ENCODE data around the gene CBX2.

The CBX2 gene

DNA sequence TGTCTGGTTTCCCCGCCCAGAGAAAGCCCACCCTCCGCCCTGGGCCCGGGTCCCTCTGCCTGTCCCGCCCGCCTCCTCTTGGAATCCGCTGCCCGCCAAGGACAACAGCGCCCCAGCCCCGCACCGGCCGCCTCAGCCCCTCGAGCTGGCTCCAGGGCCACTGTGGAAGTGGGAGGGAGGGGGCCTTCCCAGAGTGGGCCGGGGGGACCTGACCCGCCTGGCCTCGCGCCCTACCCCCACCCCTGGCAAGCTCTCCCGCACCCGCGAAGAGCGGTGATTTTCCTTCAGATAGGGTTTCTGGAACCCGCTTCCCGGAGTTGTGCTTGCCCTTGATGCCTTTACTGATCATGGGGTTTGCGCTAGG, 21.2 kb downstream of the CBX2 start:
- no peak for DNase-seq (ENCODE audit: low read depth in 2 of 2)

DNA sequence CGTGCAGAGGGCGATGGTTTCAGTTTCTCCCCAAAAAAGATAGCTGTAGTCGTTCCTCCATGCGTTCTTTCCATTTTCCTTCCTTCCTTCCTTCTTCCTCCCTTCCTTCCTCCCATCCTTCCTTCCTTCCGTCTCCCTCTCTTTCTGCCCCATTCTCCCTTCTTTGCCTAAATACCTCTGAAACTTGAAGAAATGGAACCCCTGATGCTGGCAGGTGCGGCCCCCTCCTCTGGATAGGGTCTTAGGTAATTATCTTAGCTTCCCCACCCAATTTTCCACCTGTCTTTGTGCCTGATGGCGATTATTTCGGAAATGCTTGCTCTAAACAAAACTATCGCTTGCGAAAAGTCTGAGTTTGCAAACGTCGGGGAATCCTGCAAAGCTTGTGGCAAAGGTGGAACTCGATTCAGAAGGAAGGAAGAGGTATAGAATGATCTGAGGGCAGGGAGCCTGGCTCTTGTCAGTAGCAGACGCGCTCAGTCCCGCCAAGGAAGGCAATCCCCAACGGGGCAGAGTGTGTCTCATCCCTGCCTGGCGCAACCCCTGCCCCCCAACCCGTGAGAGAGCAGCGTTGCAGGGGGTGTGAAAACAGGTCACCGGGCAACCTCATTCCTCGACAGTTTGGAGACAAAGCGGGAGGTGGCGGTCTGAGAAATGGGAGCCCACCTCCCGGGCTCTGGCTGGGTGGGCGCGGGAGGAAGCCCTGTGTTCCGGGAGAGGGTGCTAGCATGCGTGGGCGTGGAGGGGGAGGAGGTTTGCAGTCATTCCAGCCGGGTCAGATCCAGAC, 21.8 kb downstream of the CBX2 start:
- DNase-seq (ENCODE audit: low read depth in 2 of 2), result no peak

DNA sequence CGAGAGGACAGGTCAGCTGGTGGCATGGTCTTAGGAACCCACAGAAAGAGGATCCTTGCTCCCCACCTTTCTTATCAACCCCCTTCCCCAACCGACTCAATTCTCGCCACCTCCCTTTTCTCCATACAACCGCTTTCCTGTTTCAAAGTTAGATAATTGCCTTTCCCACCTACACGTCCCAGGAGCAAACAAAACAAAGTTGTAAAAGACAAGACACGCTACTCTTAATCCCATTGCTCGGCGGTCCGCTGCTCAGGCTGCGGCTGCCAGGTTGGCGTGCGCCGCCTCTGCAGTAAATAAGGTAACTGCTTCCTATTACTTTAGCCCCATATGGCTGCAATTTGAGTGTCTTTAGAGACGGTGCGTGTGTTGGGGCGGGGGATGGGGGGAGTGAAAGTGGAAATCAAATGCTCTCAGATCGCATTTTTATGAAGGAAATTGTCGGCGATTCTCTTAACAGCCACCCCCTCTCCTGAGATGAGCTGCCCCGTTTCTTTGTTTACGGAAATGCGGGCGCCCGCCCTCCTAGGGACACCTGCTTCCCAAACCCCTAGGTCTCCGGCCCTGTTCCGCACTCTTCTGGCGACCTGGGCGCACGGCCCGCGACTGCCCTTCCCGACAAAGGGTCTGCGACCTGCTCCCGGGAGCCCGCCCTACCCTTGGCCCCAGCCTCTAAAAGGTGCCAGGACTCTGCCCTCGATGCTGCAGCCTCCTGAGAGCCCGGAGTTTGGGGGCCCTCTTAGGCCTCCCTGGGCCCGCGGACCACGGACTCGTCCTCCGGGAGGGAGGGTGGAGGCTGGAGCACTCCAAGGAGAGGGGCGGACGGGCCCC, 22.6 kb downstream of the CBX2 start:
- no peak for DNase-seq (ENCODE audit: low read depth in 2 of 2)

DNA sequence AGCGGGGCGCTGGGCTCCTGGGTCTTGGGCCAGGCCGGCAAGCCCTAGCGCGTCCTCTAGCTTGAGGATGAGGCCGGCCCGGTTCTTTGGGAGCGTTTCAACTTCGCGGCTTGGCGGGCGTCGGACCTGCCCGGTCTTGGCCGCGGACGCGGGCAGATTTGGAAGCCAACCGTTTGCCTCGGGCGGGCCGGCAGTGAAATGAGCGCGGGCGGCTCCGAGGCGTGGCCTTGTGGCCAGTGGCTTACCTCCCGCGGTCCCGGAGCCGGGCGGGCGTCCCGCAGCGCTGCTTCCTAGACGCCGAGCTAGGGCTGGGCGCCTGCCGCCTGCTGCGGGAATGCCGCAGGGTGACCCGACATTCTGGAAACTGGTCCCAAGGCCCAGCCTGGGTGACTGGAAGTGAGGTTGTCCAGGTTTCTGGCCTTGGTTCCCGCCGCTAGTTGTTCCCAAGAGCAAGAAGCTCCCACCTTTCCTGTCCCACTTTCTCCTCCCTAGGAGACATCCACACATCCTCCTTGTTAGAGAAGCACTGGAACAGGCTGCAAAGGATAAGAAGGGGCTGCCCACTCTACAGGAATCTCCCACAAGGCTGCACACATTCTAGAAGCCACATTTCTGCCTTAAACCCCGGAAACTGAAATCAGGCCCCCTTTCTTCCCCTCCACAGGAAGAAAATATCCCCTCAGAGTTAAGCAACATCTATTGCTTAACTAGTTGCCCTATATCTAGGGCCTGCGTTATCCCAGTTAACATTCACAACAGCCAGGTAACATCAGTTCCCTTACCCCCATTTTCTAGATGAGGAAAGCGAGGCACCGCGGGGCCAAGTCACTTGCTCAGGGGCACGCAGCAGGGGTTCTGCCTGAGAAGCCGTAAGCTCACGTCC, 23.4 kb downstream of the CBX2 start:
- no peak for DNase-seq (ENCODE audit: low read depth in 2 of 2)

DNA sequence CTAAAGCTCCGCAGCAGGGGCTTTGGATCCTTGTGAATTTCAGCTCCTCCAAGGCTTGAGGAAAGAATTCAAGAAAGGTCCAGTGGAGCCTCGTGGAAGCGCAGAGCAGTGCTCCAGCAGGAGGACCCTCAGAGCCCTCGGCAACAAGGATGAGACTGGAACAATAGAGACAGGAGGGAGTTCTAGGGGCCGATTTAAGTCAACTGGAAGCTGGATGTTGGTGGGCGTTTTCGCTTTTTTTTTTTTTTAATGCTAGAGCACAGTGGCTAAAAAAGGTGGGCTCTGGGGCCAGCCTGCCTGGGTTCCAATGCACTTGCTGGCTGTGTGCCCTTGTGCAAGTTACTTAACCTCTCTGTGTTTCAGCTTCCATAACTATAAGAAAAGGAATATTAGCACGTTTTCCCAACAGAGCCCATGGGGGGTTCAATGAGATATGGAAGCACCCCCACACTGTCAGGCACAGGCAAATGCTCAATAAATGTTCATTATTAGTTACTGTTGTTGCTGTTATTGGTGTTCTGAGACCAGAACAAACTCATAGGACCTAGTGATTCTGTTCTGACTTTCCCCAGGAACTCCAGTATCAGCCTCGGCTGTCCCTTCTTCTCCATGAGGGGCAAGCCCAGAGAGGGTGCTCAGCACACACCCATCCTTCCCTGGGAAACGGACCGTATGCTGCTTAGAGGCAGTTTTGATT, 24.2 kb downstream of the CBX2 start:
- DNase-seq (ENCODE audit: low read depth in 2 of 2), result no peak

DNA sequence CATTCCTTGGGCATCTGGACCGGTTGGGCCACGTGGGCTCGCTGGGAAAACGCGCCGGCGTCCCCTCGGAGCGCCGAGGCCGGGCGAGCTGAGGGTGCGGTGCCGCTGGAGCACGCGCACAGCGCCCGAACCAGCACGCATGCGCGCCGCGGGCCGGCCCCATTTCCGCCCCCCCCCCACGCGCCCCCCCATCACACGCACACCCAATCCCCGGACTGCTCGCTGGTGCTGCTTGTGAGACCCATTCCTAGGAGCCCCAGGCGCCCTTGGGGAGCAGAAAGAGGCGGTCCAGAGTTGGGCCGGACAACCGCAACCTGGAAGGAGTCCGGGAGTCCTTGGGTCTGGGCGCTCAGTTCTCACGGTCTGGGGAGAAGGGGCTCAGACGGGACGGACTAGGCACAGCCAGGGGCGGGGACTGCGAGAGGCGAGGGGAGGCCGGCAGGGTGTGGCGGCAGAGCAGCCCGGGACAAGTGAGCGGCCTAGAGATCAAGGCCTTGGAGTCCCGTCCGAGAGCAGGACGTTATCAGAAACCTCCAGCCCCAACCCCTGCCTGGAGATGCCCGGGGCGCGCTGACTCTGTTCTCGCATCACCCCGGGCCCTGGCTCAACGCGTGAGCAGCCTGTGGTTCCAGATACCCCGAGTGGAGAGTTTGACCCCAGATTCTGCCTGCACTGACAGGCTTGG, 24.9 kb downstream of the CBX2 start:
- no peak for DNase-seq (ENCODE audit: low read depth in 2 of 2)

DNA sequence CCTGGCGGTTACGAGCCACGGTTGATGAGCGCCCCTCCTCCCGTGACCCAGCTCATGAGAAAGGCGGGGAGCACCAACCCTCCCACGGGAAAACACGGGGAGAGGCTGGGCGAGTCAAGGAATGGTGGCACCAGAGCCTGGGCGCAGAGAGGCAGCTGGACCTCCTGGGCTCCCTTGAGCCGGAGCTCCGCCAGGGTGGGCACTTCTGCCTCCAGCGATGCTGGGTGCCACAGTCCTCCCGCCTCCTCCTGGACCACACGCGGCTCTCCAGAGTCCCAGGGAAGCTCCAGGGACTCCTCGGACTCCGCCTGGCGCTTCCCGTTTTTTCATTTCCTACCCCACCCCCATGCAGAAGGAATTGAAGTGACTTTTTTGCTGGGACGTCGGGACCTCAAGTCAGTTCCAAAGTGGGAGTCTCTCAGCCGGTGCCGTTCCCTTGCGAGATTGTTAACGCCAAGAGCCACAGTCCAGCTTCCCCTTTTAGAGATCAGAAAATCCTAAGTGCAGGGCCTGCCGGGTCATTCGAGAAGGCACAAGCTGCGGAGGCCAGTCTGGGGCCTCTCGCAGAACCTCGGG, 25.6 kb downstream of the CBX2 start:
- no peak for DNase-seq (ENCODE audit: low read depth in 2 of 2)

DNA sequence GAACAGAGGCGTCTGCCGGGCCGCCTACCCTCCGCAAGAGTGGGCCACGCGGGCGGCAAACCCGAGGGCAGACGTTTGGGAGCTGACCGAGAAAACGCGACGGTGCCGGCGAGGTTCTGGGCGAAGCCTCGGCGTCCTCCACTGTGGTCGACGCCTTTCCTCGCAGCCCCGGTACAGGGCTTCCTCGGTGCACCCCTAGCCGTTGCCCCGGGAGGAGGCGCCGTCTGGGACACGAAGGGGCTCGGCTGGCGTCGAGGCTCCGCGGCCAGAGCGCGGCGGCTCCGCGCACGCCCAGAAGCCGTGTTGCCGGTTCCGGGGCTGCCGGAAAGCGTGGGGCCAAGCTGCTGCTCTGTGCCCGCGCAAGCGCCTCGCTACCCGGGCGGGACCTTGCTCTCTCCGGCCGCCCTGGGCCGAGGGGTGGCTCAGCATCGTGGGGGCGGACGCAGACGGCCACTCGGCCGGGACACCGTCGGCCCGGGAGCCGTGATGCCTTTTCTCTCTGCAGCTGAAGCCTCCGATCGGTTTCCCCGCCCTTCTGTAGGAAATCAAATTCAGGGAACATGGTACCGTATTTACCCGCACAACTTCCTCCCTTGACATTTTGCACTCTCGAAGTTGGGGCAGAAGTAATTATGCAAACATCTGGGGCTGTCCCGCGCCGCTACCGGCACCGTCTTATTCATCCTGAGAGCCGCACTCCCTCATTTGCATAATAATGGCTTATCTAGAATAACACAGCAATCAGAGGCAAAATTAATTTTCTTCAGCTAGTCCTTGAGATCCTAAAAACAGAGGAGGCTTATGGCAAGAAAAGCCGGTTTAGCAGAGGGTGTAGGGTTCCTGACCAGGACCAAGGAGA, 26.3 kb downstream of the CBX2 start:
- DNase-seq (ENCODE audit: low read depth in 2 of 2), result no peak

DNA sequence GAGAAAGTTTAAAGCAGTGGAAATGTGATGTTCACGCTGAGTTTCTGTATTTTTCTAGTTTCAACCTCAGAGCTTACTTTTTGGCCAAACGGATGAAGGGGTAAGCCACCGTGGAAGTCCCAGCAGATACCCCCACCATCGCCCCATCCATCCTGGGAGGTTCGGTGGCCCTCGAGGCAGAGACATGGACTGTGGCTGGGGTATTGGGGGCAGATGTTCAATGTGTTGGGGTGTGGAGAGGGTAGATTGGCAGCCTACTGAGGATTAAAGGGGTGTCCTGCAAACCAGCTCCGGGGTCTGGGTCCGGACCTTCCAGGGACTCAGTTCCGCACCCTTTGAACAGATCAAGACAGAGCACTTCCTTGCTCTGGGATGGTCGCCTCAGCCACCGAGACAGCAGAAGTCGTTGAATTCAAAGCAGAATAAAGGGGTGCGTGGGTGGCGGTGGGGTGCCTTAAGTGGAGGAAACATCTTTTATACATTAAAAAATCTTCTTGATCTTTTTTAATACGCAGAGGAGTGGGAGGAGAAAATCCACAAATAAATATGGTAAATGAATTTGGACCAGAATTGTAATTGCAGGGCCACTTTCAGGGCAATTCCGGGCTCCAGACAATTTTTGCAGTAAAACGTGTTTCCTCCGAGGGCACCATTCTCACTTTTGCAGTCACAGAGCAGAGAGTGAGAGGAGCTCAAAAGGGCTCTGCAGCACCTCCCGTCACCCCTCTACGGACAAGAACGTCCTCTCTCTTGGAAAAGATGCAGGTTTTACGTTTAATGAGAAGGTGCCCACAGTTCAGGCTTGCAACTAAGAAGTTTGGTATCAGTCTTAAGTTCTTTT, 27.1 kb downstream of the CBX2 start:
- no peak for DNase-seq (ENCODE audit: low read depth in 2 of 2)

DNA sequence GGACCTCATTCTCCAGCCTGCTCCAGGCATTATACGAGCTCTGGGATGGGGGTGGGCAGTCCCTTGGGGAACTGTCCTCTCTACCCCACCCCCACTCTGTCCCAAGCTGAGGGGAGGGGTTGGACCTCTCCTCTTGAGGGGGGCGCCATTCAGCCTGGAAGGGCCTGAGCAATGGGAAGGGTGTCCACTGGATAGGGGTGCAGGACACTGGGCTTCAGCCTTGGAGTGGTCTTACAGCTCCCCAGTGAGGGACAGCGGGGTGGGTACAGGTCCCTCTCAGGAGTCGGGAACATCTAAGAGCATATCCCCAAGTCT, 28.5 kb downstream of the CBX2 start:
- DNase-seq (ENCODE audit: low read depth in 2 of 2), result no peak

DNA sequence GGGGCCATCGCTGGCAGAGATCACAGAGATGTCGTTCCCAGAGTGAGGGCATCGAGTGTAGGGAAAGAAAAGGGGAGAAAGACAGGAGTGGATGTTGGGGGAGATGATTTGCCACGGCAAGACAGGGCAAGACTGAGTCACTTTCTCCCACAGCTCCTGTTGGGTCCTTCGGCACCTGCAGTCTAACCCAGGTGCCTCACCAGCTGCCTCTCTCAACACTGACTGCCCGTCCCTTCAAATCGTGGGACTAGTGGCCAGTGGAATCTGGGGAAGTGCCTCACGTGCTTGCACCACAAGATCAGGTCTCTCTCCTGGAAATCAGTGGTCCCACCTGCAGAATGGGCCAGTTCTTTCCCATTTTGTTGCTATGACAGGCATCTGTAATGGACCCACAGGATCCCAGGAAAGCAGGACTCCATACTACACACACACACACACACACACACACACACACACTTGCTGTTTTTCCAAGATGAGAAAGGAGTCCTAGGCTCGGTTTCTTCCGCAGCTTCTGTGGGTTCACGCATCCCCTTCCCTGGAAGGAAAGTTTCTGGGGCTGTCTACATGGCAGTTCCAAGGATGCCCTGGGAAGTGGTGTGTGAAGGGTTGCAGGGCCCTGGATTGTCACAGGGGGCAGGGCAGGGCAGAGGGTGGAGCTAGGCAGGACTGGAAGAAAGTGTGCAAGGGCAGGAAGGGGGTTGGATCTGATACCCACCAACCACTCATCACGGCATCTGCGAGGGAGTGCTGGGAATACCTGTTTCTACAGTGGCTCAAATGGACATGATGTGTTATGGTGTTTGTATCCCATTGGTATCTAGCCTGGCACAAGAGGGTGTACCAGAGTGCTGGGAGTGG, 29.1 kb downstream of the CBX2 start:
- DNase-seq (ENCODE audit: low read depth in 2 of 2), result no peak

DNA sequence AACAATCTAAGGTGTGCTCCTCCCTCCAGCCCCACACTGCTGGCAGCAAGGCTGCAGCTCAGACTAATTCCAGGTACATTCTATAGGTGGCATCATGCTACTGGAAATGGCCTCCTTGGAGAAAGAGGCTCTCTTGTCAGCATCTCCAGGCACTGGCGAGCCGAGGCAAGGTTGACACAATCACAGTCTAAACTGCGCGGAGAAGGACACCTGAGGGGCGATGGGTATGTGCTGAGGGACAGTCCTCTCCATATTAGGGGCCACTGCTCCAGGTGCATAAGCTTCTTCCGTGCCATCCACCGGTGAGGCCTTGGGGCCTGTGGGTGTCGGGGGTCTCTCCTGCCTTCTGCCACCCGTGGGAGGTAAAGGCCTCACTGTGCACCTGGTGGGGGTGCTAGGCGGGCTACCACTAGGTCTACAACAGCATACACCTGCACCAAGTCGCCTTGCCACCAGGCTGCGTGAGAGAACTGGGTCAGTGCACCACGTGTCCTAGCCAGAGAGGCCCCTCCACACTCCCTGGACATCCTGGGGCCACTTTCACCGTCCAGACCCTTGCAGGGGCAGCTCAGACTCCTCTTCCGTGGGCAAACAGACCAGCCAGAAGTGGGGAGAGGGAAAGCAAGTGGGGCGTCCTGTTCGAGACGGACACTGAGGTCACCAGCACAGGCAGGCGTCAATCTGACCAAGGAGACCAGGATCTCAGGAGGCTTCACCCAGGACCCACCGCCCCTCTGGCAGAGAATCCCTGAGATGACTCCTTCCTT, 31.0 kb downstream of the CBX2 start:
- DNase-seq (ENCODE audit: low read depth in 2 of 2), result no peak

DNA sequence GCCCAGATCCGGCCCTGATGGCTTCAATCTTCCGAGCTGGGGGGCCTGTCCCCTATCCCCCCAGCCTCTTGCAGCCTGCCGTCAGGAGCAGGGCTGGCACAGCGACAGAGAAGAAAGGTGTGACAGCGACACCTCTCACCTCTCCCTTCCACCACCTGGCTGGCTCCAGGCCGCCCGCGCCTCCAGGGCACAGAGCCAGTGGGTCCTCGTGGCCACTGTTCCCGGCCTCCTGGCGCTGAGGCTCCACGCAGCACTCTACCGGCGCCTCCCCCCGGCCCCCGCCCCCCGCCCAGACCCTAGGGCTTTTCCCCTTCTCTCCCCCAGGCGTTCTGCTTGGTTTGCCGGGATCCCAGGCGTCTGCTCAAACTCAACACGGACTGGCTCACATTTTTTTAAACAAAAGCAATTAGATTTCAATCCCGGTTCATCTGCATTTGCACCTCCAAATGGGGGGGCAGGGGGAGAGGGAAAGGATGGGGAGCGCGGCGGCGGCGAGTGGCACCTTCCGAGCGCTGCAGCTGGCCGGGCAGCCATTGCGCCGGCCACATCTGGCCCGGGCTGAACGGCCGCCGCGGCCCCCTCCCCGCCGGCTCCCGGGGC, 31.7 kb downstream of the CBX2 start:
- DNase-seq (ENCODE audit: low read depth in 2 of 2), result no peak

DNA sequence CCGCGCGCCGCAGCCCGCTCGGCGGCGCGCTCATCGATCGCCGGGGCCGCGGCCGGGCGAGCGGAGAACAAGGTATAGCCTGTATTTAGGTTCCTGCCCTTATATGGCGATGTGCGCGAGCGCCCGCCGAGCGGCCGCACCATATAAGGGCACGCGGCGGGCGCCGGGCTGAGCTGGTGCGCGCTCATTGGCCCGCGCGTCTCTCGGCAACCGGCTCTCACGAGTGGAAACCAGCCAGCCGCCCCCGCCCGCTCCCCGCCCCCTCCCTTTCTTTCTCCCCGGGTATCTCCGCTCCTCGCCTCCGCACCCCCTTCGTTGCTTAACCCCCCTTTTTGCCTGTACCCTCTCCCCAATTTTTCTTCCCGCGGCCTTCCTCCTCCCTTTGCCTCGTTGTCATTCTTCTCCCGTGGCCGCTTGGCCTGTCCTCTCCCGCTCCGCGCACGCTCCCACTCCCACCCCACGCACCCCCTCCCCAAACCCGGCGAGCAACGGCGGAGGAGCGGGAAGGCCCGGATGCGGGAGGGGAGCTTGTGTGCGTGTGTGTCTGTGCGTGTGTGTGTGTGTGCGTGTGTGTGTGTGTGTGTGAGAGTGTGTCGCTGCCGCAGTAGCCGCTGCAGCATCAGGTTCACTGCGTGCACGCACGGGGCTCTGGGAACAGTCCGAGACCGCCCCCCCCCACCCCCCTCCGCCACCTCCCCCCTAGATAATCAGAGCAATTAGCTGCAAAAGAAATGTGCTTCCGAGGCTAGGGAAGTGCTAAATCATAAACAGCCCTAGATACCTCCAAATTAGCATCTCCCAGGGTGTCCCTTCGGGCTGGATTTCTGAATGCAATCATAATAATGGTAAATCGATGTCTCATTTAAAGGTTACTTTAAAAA, 32.4 kb downstream of the CBX2 start:
- DNase-seq (ENCODE audit: low read depth in 2 of 2), result peak; percentile 38 to 68

DNA sequence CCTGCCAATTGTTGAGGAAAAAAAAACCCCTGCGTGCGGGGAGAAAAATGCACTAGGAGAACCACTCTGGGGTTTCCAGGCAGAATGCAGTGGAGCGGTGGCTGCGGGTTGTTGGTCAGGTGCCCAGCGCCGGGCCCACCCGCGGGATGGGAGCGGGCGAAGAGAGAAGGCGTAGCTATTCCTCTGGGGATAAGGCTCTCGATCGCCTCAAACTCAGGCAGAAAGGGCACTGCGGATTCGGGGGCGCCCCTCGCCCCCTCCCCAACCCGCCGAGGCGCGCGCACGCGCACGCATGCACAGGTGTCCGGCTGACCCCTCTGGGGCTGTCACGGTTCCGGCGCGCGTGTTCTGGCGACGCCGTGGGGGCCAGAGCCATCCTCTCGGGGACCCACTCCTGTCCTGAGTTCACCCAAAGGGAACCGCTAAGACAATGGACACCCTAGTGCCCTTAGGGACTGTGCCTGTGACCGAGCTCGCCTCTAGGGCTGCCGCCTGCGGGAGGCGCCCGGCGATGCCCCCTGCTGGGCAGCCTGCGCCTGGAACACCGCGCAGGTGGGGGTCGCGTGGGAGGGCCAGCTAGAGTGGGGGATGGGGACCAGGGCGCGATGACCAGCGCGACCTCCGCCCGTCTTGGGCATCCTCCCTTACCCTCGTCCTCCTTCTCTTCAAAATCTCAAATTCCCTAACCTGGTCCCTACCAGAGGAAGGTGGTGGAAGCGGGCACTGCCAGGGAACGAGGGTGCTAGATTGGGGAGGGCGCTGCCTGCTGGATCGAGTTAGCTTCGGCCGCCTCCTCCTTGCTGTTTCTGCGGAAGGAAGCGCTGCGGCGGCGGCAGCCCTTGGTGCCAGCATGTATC, 33.3 kb downstream of the CBX2 start:
- DNase-seq (ENCODE audit: low read depth in 2 of 2), result no peak

All from stimulated activated CD4-positive, alpha-beta T cell treated with anti-CD3 and anti-CD28 coated beads, Interleukin-1b, Interleukin-23, amount 100 ng/mL, for 1 hour (primary cell).